Smooth muscle cell (in vitro differentiated cells): ENCODE measurements around the gene SLC2A4RG. TPM values are rescaled to one million over a fixed set of nuclear protein-coding genes. Genes with fewer than 3 reads are reported as not detected.

Experiments used
- DNase-seq: peaks from one replicate; lab custom pipeline; 2025; ENCODE audit not compliant: unreplicated experiment; lab: John Stamatoyannopoulos, UW
- H2AFZ ChIP-seq: fragments of 200-600 bp; sonication (generic); 2 replicates; pipeline ENCODE4 v1.6.0; 2016; ENCODE audit warnings: antibody characterized with exemption, low read depth, mild to moderate bottlenecking
- H3F3A ChIP-seq: fragments of 200-600 bp; sonication (generic); 2 replicates; pipeline ENCODE4 v1.6.0; 2017; ENCODE audit warnings: antibody characterized with exemption, low read depth
- H3K27ac ChIP-seq: fragments of 200-600 bp; sonication (generic); 2 replicates; pipeline ENCODE4 v1.5.1; 2016; ENCODE audit warnings: low read depth, mild to moderate bottlenecking
- H3K27me3 ChIP-seq: fragments of 200-600 bp; sonication (generic); 2 replicates; pipeline ENCODE4 v1.6.1; 2016; ENCODE audit warnings: low read depth, mild to moderate bottlenecking
- H3K36me3 ChIP-seq: fragments of 200-600 bp; sonication (generic); 2 replicates; pipeline ENCODE4 v1.5.1; 2016; ENCODE audit warnings: low read depth
- H3K4me1 ChIP-seq: fragments of 200-600 bp; sonication (generic); 2 replicates; pipeline ENCODE4 v1.5.1; 2016; ENCODE audit warnings: low read depth
- H3K4me2 ChIP-seq: fragments of 200-600 bp; sonication (generic); 2 replicates; pipeline ENCODE4 v1.6.0; 2016; ENCODE audit warnings: mild to moderate bottlenecking
- H3K4me3 ChIP-seq: fragments of 200-600 bp; sonication (generic); 2 replicates; pipeline ENCODE4 v1.5.1; 2016; ENCODE audit warnings: mild to moderate bottlenecking
- H3K79me2 ChIP-seq: fragments of 200-600 bp; sonication (generic); 2 replicates; pipeline ENCODE4 v1.6.0; 2016; ENCODE audit warnings: low read depth, mild to moderate bottlenecking
- H3K9ac ChIP-seq: fragments of 200-600 bp; sonication (generic); 2 replicates; pipeline ENCODE4 v1.6.0; 2016; ENCODE audit warnings: low read depth
- H3K9me3 ChIP-seq: fragments of 200-600 bp; sonication (generic); replicated peaks from 2 replicates; pipeline ENCODE4 v1.5.1; 2016; ENCODE audit warnings: low read depth
- H4K20me1 ChIP-seq: fragments of 200-600 bp; sonication (generic); 2 replicates; pipeline ENCODE4 v1.6.0; 2016; ENCODE audit warnings: low read depth
- CTCF ChIP-seq: fragments of 200-600 bp; sonication (generic); IDR thresholded peaks from 2 replicates; pipeline ENCODE4 v1.5.1; 2017; ENCODE audit warnings: borderline replicate concordance, mild to moderate bottlenecking, antibody characterized with exemption; ENCODE audit not compliant: insufficient read depth, poor library complexity, severe bottlenecking
- WGBS: methylation state at CpG from one replicate; pipeline ENCODE4 v1.1.7; 2016; ENCODE audit warnings: low lambda C conversion rate; 5-methylcytosine and 5-hydroxymethylcytosine counted together
- polyA plus RNA-seq: library from polyadenylated mRNA; unstranded; fragments of >200 nt; fragmentation: Nextera tagmentation; extraction: Ambion mirVana; gene quantifications from 2 replicates; pipeline ENCODE4 v1.2.1, GENCODE V29; 2016
- total RNA-seq: library from RNA; depleted of rRNA; stranded (reverse); fragments of >200 nt; gene quantifications from 2 replicates; pipeline ENCODE4 v1.2.3, GENCODE V29; 2014

Gene SLC2A4RG
- total and polyA plus RNA-seq, 2 experiments from 2014 or later = 43.7 to 45.6 TPM

GRCh38 chr20:63693733-63694583 is 45.6 kb upstream of the SLC2A4RG start:
- H3K9me3 ChIP-seq = no peaks in the 10 kb centered on the region
- no peak overlapping the region for H2AFZ ChIP-seq
- TF ChIP-seq CTCF = no peak
- H3K36me3 ChIP-seq = no peaks in the 10 kb centered on the region
- H3K27me3 ChIP-seq = no peaks in the 10 kb centered on the region
- H3K9ac ChIP-seq = no peak overlapping the region
- DNase-seq = no peak
- H3K4me2 ChIP-seq = no peak overlapping the region
- H3K4me1 ChIP-seq = peaks cover 15% of the 10 kb centered on the region
- 98% methylated on average over 21 of the region's 21 CpGs for WGBS
- H3K27ac ChIP-seq = no peak overlapping the region
- H4K20me1 ChIP-seq = no peaks in the 10 kb centered on the region
- H3F3A ChIP-seq = no peaks in the 10 kb centered on the region
- no peaks in the 10 kb centered on the region for H3K79me2 ChIP-seq
- no peak overlapping the region for H3K4me3 ChIP-seq

GRCh38 chr20:63694584-63695423 is 44.8 kb upstream of the SLC2A4RG start:
- Histone ChIP-seq H2AFZ (no peak overlapping the region), H3K27me3 (no peaks in the 10 kb centered on the region), H3K4me1 (peaks cover 20% of the 10 kb centered on the region), H4K20me1 (no peaks in the 10 kb centered on the region), H3K9ac (no peak overlapping the region), H3K27ac (no peak overlapping the region), H3K4me3 (no peak overlapping the region), H3K79me2 (no peaks in the 10 kb centered on the region), H3F3A (no peaks in the 10 kb centered on the region), H3K36me3 (no peaks in the 10 kb centered on the region), H3K9me3 (no peaks in the 10 kb centered on the region), H3K4me2 (no peak overlapping the region)
- 95% methylated on average over 36 of the region's 37 CpGs for WGBS
- no peak for TF ChIP-seq CTCF
- no peak for DNase-seq

GRCh38 chr20:63695424-63696305 is 43.9 kb upstream of the SLC2A4RG start:
- no peak overlapping the region for H3K4me3 ChIP-seq
- no peak overlapping the region for H2AFZ ChIP-seq
- H3K27ac ChIP-seq = no peak overlapping the region
- H3K4me2 ChIP-seq = no peak overlapping the region
- no peaks in the 10 kb centered on the region for H3K27me3 ChIP-seq
- H4K20me1 ChIP-seq = no peaks in the 10 kb centered on the region
- H3F3A ChIP-seq = no peaks in the 10 kb centered on the region
- 89% methylated on average over 25 of the region's 25 CpGs for WGBS
- no peaks in the 10 kb centered on the region for H3K79me2 ChIP-seq
- no peak for TF ChIP-seq CTCF
- no peak overlapping the region for H3K9ac ChIP-seq
- H3K9me3 ChIP-seq = no peaks in the 10 kb centered on the region
- H3K36me3 ChIP-seq = no peaks in the 10 kb centered on the region
- H3K4me1 ChIP-seq = peaks cover 20% of the 10 kb centered on the region
- no peak for DNase-seq
